HG02642 (cell line): ENCODE data around the gene C5orf47.

ENCODE experiments used
- ATAC-seq: cut with Tn5 transposase; IDR thresholded peaks from one replicate; pipeline ENCODE4 v1.9.1; 2021; ENCODE audit warnings: mild to moderate bottlenecking; ENCODE audit not compliant: unreplicated experiment, poor library complexity

C5orf47 gene, protein sequence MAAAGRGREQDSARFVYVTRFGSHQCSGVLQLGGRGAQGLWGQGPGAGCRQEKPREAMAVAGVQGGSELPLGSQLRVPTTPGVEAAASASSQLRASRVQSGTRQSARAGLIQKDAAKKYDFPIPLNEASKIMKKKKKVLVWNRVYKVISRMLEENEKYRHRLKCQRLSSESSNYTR

GRCh38 chr5:173988554-173989431 is at the start of gene C5orf47:
TSS of gene C5orf47 (plus strand) at chr5:173989170. CDS start at chr5:173989264, 94 bp downstream.
- ATAC-seq: no peak

- ATAC-seq: no peak
These were observed 48.7 kb upstream of the C5orf47 start for GRCh38 chr5:173940269-173940668.

- ATAC-seq: no peak
These were observed 47.9 kb upstream of the C5orf47 start for GRCh38 chr5:173941102-173941501.

DNA sequence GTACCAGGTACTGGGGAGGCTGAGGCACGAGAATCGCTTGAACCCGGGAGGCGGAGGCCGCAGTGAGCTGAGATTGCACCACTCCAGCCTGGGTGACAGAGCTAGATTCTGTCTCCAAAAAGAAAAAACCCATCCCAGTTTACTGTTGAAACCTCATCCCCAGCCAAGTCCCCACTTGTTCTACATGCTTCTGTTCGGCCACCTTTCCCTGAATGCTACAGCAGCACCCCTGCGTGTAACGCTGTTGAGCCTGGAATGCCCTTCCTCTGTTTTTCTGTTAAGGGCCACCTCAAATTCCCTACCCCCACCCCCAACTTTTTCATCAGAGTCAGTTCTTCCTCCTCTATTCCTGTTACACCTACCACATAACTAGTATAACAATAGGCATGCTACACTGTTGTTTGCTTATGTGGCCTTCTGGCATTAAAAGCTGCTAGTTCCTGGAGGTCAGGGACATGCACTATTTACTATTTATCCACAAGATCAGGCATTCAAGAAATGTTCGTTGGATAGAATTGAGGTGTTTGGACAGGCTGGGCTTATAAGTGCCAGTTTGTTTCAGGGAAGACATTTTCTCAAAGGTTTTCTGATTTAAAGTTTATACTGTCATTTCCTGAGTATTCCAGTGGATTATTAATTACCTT is 47.1 kb upstream of the C5orf47 start:
- no peak for ATAC-seq

- ATAC-seq: no peak
These were observed 44.5 kb upstream of the C5orf47 start for GRCh38 chr5:173944511-173944910.

DNA sequence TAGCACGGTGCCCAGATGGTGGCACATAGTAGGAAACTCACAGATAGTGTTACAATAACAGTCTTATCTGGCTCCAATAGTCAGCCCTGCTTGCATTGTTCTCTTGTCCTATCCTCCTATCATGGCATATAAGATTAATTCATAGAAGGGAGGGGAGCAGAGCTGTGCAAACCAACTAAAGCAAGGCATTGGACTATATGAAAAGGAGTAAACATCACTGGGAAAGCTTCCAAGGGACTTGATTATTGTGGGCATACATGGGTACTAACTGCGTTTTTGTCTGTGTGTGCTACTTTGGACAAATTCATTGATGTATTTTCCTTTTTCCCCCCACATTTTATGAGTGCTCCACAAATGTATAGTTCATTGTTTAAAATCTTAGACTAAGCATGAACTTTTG is 43.8 kb upstream of the C5orf47 start:
- ATAC-seq: no peak

DNA sequence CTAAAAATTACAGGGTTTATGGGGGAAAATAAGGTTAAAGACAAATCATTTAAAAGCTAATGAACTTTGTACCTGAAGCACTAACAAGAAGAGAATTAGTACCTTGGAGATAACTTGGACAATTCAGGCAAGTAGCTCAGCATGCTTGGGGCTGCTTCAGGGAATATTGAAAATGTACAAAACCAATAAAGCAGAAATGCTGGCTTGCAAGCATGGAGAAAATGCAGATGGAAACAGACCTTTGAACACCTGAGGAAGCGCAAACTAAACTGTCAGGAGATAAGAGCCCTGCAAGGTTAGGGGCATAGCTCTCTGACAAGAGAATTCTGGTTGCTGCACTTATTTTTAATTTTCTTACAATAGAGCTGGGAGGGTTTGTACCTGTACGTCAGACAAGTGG is 42.6 kb upstream of the C5orf47 start:
- ATAC-seq: no peak

DNA sequence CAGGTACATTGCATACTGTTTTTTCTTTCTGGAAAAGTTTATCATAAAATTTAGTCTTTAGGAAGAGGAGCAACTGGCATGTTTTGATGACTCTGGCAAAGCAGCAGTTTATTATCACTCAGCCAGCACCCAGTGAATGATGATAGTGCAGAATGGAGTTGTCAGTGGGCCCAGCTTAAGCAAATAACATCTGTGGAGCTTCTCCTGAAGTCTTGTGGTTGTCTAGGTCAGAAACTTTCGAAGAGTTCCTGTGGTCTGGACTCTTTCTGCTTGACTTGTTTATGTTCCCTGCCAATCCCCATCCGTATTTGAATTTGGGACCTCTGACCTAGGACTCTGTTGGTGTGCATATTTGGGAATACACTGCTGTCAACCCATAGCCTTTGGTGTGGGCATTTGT is 38.1 kb upstream of the C5orf47 start:
- no peak for ATAC-seq

DNA sequence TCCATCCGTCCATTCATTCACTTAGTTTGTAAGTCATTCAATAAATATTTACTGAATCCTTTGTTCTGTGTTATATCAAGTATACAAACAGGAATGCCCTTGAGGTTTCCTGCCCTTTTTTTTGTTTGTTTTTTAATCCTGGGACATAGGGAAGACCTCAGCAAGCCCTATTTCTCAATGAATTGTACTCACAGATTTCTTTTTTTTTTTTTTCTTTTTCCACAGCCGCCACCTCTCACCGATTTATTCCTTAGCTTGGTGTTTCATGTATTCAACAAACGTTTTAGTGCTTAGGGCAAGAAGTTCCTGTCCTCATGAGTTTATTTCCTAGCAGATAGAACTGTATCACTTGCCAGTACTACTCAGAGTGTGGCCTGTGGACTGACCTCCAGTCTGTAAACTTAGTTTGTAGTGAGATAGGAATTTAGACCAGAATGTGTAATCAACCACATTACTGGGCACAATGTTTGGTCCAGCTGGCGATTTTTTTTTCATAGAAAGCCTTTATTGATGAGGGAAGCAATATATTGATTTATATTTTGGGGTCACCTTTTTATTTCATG is 35.4 kb upstream of the C5orf47 start:
- no peak for ATAC-seq

DNA sequence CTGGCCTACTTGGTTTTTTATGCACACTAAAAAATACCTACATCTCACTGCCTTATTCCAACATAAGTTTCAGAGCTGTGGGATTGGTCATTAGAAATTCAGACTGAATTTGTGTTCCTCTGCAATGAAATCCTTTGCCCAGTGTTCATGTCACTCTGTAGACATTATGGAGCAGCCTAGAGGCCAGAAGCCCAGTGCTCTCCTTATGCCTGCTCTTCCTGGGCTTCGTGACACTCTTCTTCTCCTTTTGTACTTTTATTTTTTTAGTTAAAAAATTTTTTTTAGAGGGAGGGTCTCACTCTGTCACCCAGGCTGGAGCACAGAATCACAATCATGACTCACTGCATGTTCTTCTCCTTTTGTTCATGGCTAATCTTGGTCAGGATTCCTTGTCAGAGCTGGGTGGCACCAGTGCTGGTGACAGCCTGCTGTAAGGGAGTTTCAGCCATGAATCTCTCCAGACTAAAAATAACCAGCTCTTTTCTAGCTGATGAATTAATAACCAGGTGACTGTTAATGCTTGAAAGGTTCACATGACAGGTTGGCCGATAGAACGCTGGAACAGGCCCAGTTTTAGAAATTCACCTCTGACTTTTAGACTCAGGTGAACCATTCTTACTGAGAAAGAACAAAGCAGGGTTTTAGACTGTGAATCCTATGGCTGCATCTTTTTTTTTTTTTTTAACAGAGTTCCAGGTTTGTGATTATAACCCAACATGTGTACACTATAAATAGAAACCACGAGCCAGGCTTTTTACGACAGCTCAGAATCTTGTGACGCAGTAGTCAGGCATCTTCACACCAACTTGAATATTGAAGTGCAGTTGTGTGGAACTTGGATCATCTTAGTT is 34.1 kb upstream of the C5orf47 start:
- ATAC-seq: no peak

GRCh38 chr5:173960986-173961385 is 28.0 kb upstream of the C5orf47 start:
- ATAC-seq: no peak

DNA sequence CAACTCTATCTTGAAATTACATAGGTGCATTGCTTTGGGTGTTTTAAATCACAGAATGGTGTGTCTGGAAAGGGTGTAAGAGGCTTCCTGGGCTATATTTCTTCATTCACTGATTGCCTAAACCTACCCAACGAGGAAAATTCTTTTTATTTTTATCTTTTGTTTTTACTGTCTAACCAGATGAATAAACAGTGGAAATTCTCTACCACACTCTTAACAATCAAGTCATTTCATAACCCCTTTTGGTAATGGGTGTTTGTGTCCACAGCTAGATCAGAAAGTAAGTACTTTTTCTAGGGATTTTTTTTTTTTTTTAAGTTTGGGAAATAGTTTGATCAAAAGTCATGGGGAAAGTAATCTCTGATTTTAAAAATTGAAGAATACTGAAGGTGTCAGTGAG is 27.6 kb upstream of the C5orf47 start:
- ATAC-seq: no peak

DNA sequence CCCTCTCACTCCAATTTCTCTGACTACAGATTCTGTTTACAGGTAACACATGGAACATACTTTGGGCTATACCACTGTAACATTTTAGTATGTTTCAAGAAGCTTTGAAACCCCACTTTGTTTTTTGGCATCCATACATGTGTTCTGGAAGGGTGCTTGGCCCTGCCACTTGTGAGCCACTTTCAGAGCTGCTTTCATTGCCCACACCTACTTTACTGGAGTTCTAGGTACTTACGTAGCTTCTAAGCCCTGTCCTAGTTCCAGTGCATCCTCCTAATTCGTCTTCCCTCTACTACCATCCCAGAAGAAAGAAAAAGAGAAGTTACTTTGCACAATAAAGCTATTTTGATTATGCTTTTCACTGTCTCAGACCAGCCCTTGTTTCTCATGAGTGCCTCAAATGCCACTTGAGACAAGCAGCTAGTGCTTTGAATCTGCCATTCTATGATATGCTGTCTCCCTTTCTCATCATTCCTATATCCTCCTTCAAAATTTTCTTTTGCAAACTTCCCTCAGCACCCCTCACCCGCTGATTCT is 26.5 kb upstream of the C5orf47 start:
- ATAC-seq: no peak

DNA sequence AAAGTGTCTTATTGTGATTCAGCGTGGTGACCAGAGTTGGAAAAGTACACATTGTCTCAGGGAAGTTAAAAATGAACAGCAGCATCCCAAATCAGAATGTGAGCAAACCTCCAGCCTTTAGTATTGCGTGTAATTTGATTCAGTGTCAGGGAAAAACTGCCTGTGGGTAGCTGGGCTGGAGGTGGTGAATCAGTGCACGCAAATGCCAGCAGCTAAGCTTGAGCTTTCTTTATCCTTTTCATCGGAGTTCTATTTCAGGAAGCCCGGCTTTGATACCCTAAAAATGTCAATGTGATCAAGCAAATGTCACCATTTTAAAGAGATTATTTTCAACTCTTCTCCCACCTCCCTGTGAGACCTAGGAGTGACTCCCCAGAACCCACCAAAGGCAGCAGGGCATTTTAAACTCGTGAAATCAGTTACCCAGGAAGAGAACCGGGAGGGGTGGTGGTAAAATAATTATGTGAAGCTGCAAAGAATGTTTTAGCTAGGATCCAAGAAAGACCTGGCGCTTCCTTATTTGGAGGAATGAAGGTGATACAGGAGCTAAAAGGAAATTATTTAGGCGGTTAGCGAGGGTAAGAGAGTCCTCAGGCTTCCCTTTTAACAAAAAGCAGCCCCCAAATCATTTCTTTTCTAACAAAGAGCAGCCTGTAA is 25.7 kb upstream of the C5orf47 start:
- ATAC-seq: no peak

DNA sequence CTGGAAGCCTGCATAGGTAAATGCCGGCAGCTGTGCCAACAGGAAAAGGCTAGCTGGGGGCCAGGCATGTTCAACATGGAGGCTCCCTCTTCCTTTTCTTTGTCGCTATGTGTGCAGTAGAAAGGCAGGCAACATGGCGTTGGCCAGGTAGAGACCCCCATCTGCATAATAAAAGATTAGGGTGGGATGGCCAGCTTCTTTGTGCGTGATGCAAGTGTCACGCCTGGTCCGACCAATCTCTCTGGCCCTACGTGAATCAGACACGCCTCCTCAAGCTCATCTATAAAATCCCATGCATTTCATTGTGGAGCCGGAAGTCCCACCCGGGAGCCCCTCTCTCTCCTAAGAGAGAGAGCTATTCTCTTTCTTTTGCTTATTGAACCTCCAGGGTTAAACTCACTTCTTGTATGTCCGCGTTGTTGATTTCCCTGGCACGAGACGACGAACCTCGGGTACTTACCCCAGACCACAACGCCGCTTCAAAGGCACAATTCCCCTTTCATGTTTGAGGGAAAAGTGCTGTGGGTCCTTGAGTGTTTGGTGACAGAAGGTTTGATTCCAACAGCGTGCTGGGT is 25.0 kb upstream of the C5orf47 start:
- ATAC-seq: no peak

GRCh38 chr5:173964506-173964905 is 24.5 kb upstream of the C5orf47 start:
- no peak for ATAC-seq

GRCh38 chr5:173967241-173967640 is 21.7 kb upstream of the C5orf47 start:
- ATAC-seq: no peak

DNA sequence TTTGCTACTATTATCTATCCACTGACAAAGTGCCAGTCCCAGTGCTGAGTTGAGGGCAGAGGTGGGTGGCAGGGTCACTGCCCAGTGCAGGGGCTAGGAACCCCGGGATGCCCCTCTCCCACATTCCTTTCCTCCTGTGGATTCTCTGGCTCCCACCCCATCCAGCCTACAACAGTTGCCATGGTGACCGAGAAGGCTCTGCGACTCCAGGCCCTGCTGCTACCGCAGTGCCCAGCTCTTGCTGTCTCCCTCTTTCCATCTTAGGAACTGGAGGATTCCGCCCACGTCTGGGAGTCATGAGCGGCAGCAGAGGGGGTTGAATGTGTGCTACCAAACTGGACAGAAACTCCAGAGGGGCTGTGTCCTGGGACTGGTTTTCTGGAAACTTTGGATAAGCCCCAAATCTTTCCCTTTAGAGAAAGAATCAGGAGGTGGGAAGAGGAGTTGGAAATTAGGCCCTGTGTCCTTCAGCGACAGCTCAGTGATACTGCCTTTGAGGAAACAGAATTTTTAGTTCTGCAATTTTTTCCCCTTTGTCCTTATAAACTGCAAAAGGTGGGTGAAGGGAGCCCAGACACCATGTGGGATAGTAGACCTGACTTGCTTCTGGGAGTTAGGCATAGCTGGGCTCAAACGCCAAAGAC is 20.7 kb upstream of the C5orf47 start:
- no peak for ATAC-seq
